PC-9 (cell line): ENCODE measurements around the gene IRF7. TPM values are rescaled to one million over a fixed set of nuclear protein-coding genes. Genes with fewer than 3 reads are reported as not detected.

Source experiments
- BruUV-seq: library from RNA; stranded (reverse); fragments of 400-500 nt; replicated peaks from 2 replicates; lab custom pipeline; 2021; lab: Mats Ljungman, UMichigan
- CTCF ChIA-PET: fragments of 300-600 bp; sonication (Branson Sonifier 250); formaldehyde crosslinking; loops from one replicate; lab custom pipeline; 2022; ENCODE audit warnings: antibody characterized with exemption; lab: Charles Lee
- POLR2A ChIA-PET: fragments of 300-600 bp; sonication (Branson Sonifier 250); formaldehyde crosslinking; loops from one replicate; lab custom pipeline; 2022; ENCODE audit warnings: antibody characterized with exemption; ENCODE audit not compliant: unreplicated experiment; lab: Charles Lee
- DNase-seq, 2 experiments: peaks; one replicate each; pipeline versions ENCODE4 v3.0.0 to v3.0.0-alpha.2; 2015 to 2022; ENCODE audit warnings: mixed read lengths in 1 of 2
- H2AFZ ChIP-seq: fragments of 200-600 bp; sonication (generic); 2 replicates; pipeline ENCODE4 v1.8.1; 2017; ENCODE audit warnings: antibody characterized with exemption
- H3F3A ChIP-seq: fragments of 200-600 bp; sonication (generic); 2 replicates; pipeline ENCODE4 v1.8.1; 2017; ENCODE audit warnings: antibody characterized with exemption, mild to moderate bottlenecking, low read depth; ENCODE audit not compliant: insufficient read depth
- H3K27ac ChIP-seq: fragments of 200-600 bp; sonication (generic); 2 replicates; pipeline ENCODE4 v1.6.1; 2016; ENCODE audit warnings: mixed run types
- H3K27me3 ChIP-seq: fragments of 200-600 bp; sonication (generic); 2 replicates; pipeline ENCODE4 v1.6.1; 2016; ENCODE audit warnings: low read depth, mixed run types; ENCODE audit not compliant: insufficient read depth
- H3K36me3 ChIP-seq: fragments of 200-600 bp; sonication (generic); 2 replicates; pipeline ENCODE4 v1.6.1; 2016; ENCODE audit warnings: low read depth, mixed run types
- H3K4me1 ChIP-seq: fragments of 200-600 bp; sonication (generic); replicated peaks from 2 replicates; pipeline ENCODE4 v1.6.1; 2016; ENCODE audit warnings: mixed run types; ENCODE audit not compliant: insufficient read depth
- H3K4me2 ChIP-seq: fragments of 200-600 bp; sonication (generic); 2 replicates; pipeline ENCODE4 v1.6.1; 2017; ENCODE audit warnings: mixed run types
- H3K4me3 ChIP-seq: fragments of 200-600 bp; sonication (generic); 2 replicates; pipeline ENCODE4 v1.6.1; 2016; ENCODE audit warnings: mixed run types
- H3K79me2 ChIP-seq: fragments of 200-600 bp; sonication (generic); 2 replicates; pipeline ENCODE4 v1.6.1; 2017; ENCODE audit warnings: low read depth, mixed run types
- H3K9me2 ChIP-seq: fragments of 200-600 bp; sonication (generic); 2 replicates; pipeline ENCODE4 v1.8.1; 2017; ENCODE audit warnings: mild to moderate bottlenecking; ENCODE audit not compliant: insufficient read depth
- H3K9me3 ChIP-seq: fragments of 200-600 bp; sonication (generic); 2 replicates; pipeline ENCODE4 v1.8.1; 2016; ENCODE audit warnings: low read depth; ENCODE audit not compliant: insufficient read depth
- H4K20me1 ChIP-seq: fragments of 200-600 bp; sonication (generic); 2 replicates; pipeline ENCODE4 v1.8.1; 2017; ENCODE audit not compliant: insufficient read depth
- CTCF ChIP-seq: fragments of 200-600 bp; sonication (generic); conservative IDR thresholded peaks from 2 replicates; pipeline ENCODE4 v1.6.1; 2017; ENCODE audit warnings: mixed run types, antibody characterized with exemption, mild to moderate bottlenecking, moderate library complexity
- EZH2 ChIP-seq: fragments of 200-600 bp; sonication (generic); IDR thresholded peaks from 2 replicates; pipeline ENCODE4 v1.8.0; 2017; ENCODE audit warnings: antibody characterized with exemption, low read depth
- intact Hi-C: fragments of 100-400 bp; cut with micrococcal nuclease; formaldehyde crosslinking; loops from one replicate; pipeline ENCODE4 v1.10.0; 2022; ENCODE audit not compliant: unreplicated experiment
- total RNA-seq: library from RNA; stranded (reverse); gene quantifications from 2 replicates; pipeline ENCODE4 v1.2.3, GENCODE V29; 2021

IRF7 gene
- total RNA-seq, 1 experiment from 2014 or later = 10.7 TPM

GRCh38 chr11:614623-615503, 887 bp downstream of the IRF7 start:
- peak in 1 of 2 experiments; percentile 12 for DNase-seq
- Histone ChIP-seq H3K36me3 (no peaks in the 10 kb centered on the region), H3K27ac (peak overlapping the region; percentile 65), H4K20me1 (peaks cover 7% of the 10 kb centered on the region), H3K9me3 (no peaks in the 10 kb centered on the region), H3K9me2 (no peaks in the 10 kb centered on the region), H3K27me3 (no peaks in the 10 kb centered on the region), H3K4me1 (no peaks in the 10 kb centered on the region), H3K4me2 (peak overlapping the region; percentile 78), H3K79me2 (no peaks in the 10 kb centered on the region), H3K4me3 (peak overlapping the region; percentile 59; the same call in 1 of the 2 replicates), H3F3A (peaks cover 13% of the 10 kb centered on the region), H2AFZ (no peak overlapping the region)
- CTCF ChIA-PET = no interaction called here
- POLR2A ChIA-PET = interaction anchor here (0.5 to 0.6 kb wide), 3 partner anchors 39 to 153 kb away, joined by 3 to 6 read pairs (median 3); partner anchors contain the start of gene TALDO1
- TF ChIP-seq CTCF (no peak), EZH2 (no peak)
- TSS peak; percentile 70 for BruUV-seq
- intact Hi-C loops = no loop called here

- Histone ChIP-seq H3K4me3 (no peak overlapping the region), H3K27ac (no peak overlapping the region), H3K4me2 (peak overlapping the region; percentile 38; the same call in 1 of the 2 replicates), H3K4me1 (no peaks in the 10 kb centered on the region), H3K9me2 (no peaks in the 10 kb centered on the region), H4K20me1 (peaks cover 7% of the 10 kb centered on the region), H3K9me3 (no peaks in the 10 kb centered on the region), H3K79me2 (no peaks in the 10 kb centered on the region), H3F3A (peaks cover 13% of the 10 kb centered on the region), H3K27me3 (no peaks in the 10 kb centered on the region), H2AFZ (no peak overlapping the region), H3K36me3 (no peaks in the 10 kb centered on the region)
- intact Hi-C loops = no loop called here
- ChIA-PET CTCF (no interaction called here), POLR2A (no interaction called here)
- DNase-seq = no peak
- TF ChIP-seq EZH2 (no peak), CTCF (no peak)
- BruUV-seq = no TSS peak
These were observed 1.6 kb downstream of the IRF7 start for GRCh38 chr11:614021-614622.

GRCh38 chr11:613369-613968, 2.3 kb downstream of the IRF7 start:
- Histone ChIP-seq H3K9me3 (no peaks in the 10 kb centered on the region), H2AFZ (no peak overlapping the region), H3K4me3 (no peak overlapping the region), H3K36me3 (no peaks in the 10 kb centered on the region), H3F3A (peaks cover 13% of the 10 kb centered on the region), H3K4me2 (peak overlapping the region; percentile 38; the same call in 1 of the 2 replicates), H3K27me3 (no peaks in the 10 kb centered on the region), H3K79me2 (no peaks in the 10 kb centered on the region), H3K4me1 (no peaks in the 10 kb centered on the region), H3K27ac (no peak overlapping the region), H4K20me1 (peaks cover 7% of the 10 kb centered on the region), H3K9me2 (no peaks in the 10 kb centered on the region)
- BruUV-seq = no TSS peak
- intact Hi-C loops = no loop called here
- peak; percentile 39 to 60 for DNase-seq
- TF ChIP-seq CTCF = no peak
- POLR2A ChIA-PET = interaction anchor here (0.5 kb wide), 1 partner anchor 316 kb away, joined by 3 read pairs; no protein-coding TSS in a partner anchor
- CTCF ChIA-PET = no interaction called here
